ENCODE measurements around the gene EPN2.

The EPN2 gene

GRCh38 chr17:19378416-19379360 lies 141.5 kb downstream of the EPN2 start, which contains the start of gene MAPK7:
Gene MAPK7, plus strand, starts transcription at chr17:19378498. Its CDS starts 403 bp downstream, at chr17:19378901.
- Histone ChIP-seq H3K79me2 (peaks cover 2% of the 10 kb centered on the region), H3K4me1 (peaks cover 7% of the 10 kb centered on the region), H3K4me3 (ENCODE audit: low read depth, low read length) (peak within 1 kb of the TSS; percentile 90), H3K9me3 (ENCODE audit: control insufficient read depth, low read length) (no peaks in the 10 kb centered on the region), H3K36me3 (ENCODE audit: control insufficient read depth, insufficient read depth, low read length) (no peaks in the 10 kb centered on the region), H3K9ac (peak within 1 kb of the TSS; percentile 70), H3K4me2 (ENCODE audit: low read length) (peak within 1 kb of the TSS; percentile 71), H3K27ac (peak within 1 kb of the TSS; percentile 93), H2AFZ (peak within 1 kb of the TSS; percentile 92), H3K27me3 (ENCODE audit: control insufficient read depth, insufficient read depth, low read length) (no peaks in the 10 kb centered on the region)
- TF ChIP-seq, protein P1, sequence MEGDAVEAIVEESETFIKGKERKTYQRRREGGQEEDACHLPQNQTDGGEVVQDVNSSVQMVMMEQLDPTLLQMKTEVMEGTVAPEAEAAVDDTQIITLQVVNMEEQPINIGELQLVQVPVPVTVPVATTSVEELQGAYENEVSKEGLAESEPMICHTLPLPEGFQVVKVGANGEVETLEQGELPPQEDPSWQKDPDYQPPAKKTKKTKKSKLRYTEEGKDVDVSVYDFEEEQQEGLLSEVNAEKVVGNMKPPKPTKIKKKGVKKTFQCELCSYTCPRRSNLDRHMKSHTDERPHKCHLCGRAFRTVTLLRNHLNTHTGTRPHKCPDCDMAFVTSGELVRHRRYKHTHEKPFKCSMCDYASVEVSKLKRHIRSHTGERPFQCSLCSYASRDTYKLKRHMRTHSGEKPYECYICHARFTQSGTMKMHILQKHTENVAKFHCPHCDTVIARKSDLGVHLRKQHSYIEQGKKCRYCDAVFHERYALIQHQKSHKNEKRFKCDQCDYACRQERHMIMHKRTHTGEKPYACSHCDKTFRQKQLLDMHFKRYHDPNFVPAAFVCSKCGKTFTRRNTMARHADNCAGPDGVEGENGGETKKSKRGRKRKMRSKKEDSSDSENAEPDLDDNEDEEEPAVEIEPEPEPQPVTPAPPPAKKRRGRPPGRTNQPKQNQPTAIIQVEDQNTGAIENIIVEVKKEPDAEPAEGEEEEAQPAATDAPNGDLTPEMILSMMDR (IDR thresholded peaks at IDR 0.05) = no peak

- Histone ChIP-seq H2AFZ (no peak overlapping the region), H3K9ac (no peak overlapping the region), H3K4me3 (ENCODE audit: low read depth, low read length) (peak overlapping the region; percentile 90), H3K27me3 (ENCODE audit: control insufficient read depth, insufficient read depth, low read length) (no peaks in the 10 kb centered on the region), H3K9me3 (ENCODE audit: control insufficient read depth, low read length) (no peaks in the 10 kb centered on the region), H3K79me2 (peaks cover 2% of the 10 kb centered on the region), H3K4me2 (ENCODE audit: low read length) (peak overlapping the region; percentile 71), H3K36me3 (ENCODE audit: control insufficient read depth, insufficient read depth, low read length) (no peaks in the 10 kb centered on the region), H3K27ac (no peak overlapping the region), H3K4me1 (peaks cover 10% of the 10 kb centered on the region)
- TF ChIP-seq, protein P1 (IDR thresholded peaks at IDR 0.05) = no peak
Observed at GRCh38 chr17:19379361-19380065, 142.3 kb downstream of the EPN2 start.

DNA sequence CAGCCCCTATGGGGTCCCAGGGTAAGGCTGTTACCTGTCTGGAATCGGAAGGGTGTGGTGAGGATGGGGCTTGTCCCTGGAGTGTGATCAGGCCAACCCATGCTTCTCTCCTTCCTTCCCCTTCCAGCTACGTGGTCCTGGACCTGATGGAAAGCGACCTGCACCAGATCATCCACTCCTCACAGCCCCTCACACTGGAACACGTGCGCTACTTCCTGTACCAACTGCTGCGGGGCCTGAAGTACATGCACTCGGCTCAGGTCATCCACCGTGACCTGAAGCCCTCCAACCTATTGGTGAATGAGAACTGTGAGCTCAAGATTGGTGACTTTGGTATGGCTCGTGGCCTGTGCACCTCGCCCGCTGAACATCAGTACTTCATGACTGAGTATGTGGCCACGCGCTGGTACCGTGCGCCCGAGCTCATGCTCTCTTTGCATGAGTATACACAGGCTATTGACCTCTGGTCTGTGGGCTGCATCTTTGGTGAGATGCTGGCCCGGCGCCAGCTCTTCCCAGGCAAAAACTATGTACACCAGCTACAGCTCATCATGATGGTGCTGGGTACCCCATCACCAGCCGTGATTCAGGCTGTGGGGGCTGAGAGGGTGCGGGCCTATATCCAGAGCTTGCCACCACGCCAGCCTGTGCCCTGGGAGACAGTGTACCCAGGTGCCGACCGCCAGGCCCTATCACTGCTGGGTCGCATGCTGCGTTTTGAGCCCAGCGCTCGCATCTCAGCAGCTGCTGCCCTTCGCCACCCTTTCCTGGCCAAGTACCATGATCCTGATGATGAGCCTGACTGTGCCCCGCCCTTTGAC lies 143.5 kb downstream of the EPN2 start:
- Histone ChIP-seq H3K27ac (no peak overlapping the region), H3K4me1 (peaks cover 13% of the 10 kb centered on the region), H3K36me3 (ENCODE audit: control insufficient read depth, insufficient read depth, low read length) (no peaks in the 10 kb centered on the region)

GRCh38 chr17:19381361-19381740 lies 144.2 kb downstream of the EPN2 start:
- TF ChIP-seq, protein P1 (IDR thresholded peaks at IDR 0.05) = no peak
- no peaks in the 10 kb centered on the region for H3K36me3 ChIP-seq (ENCODE audit: control insufficient read depth, insufficient read depth, low read length)
- H3K4me1 ChIP-seq = peaks cover 13% of the 10 kb centered on the region
- no peaks in the 10 kb centered on the region for H3K79me2 ChIP-seq
- H3K4me3 ChIP-seq (ENCODE audit: low read depth, low read length) = no peak overlapping the region
- no peak overlapping the region for H3K9ac ChIP-seq
- no peaks in the 10 kb centered on the region for H3K27me3 ChIP-seq (ENCODE audit: control insufficient read depth, insufficient read depth, low read length)
- H3K4me2 ChIP-seq (ENCODE audit: low read length) = no peak overlapping the region
- no peak overlapping the region for H3K27ac ChIP-seq
- H3K9me3 ChIP-seq (ENCODE audit: control insufficient read depth, low read length) = no peaks in the 10 kb centered on the region
- no peak overlapping the region for H2AFZ ChIP-seq

More for the DNA sequence above, 143.5 kb downstream of the EPN2 start:
- Histone ChIP-seq H3K79me2 (peaks cover 2% of the 10 kb centered on the region), H3K9me3 (ENCODE audit: control insufficient read depth, low read length) (no peaks in the 10 kb centered on the region), H2AFZ (no peak overlapping the region), H3K4me3 (ENCODE audit: low read depth, low read length) (no peak overlapping the region), H3K9ac (no peak overlapping the region), H3K4me2 (ENCODE audit: low read length) (no peak overlapping the region), H3K27me3 (ENCODE audit: control insufficient read depth, insufficient read depth, low read length) (no peaks in the 10 kb centered on the region)
- TF ChIP-seq, protein P1 (IDR thresholded peaks at IDR 0.05) = no peak

Measured in parathyroid adenoma (tissue), 2 donors.